Kidney (tissue), 14 donors: Measurements from ENCODE around the gene MEGF10. TPM values are rescaled to one million over a fixed set of nuclear protein-coding genes. Genes with fewer than 3 reads are reported as not detected.

ENCODE experiments used
- DNase-seq, 5 donors: peaks; one replicate each; pipeline ENCODE4 v3.0.0-alpha.2; 2013 to 2020
- FAIRE-seq: peaks from 2 replicates; lab custom pipeline; 2012; peaks lifted over from hg19 to GRCh38; lab: Jason Lieb, UNC
- H3K27ac ChIP-seq, 2 donors: one replicate each; pipeline ENCODE4 v1.7.0; 2013; ENCODE audit warnings: low read depth in 2 of 2, low read length in 2 of 2, inconsistent platforms in 1 of 2
- H3K27me3 ChIP-seq: one replicate; pipeline ENCODE4 v1.7.1; 2013; ENCODE audit warnings: low read length, inconsistent platforms; ENCODE audit not compliant: control insufficient read depth, insufficient read depth
- H3K36me3 ChIP-seq, 3 donors: one replicate each; pipeline versions ENCODE4 v1.7.0 to v1.7.1; 2013; ENCODE audit warnings: low read length in 3 of 3, control low read depth in 1 of 3, inconsistent platforms in 1 of 3; ENCODE audit not compliant: insufficient read depth in 3 of 3, control insufficient read depth in 2 of 3
- H3K4me1 ChIP-seq, 3 donors: one replicate each; pipeline versions ENCODE4 v1.7.0 to v1.7.1; 2013; ENCODE audit warnings: low read length in 3 of 3, inconsistent platforms in 1 of 3, low read depth in 1 of 3; ENCODE audit not compliant: control insufficient read depth in 2 of 3, insufficient read depth in 2 of 3
- H3K4me3 ChIP-seq, 3 donors: one replicate each; pipeline versions ENCODE4 v1.7.0 to v1.8.1; 2013; ENCODE audit warnings: low read length in 3 of 3, control low read depth in 1 of 3, inconsistent platforms in 1 of 3
- H3K9ac ChIP-seq, 3 donors: one replicate each; pipeline versions ENCODE4 v1.7.0 to v1.7.1; 2013; ENCODE audit warnings: low read length in 3 of 3, control low read depth in 1 of 3, inconsistent platforms in 1 of 3
- H3K9me3 ChIP-seq, 3 donors: one replicate each; pipeline versions ENCODE4 v1.7.0 to v1.7.1; 2013; ENCODE audit warnings: low read length in 3 of 3, control low read depth in 1 of 3, inconsistent platforms in 1 of 3; ENCODE audit not compliant: control insufficient read depth in 2 of 3, insufficient read depth in 1 of 3
- CTCF ChIP-seq: IDR thresholded peaks from 3 replicates; pipeline ENCODE4 v1.5.1; 2012; ENCODE audit warnings: mild to moderate bottlenecking, moderate library complexity, borderline replicate concordance; ENCODE audit not compliant: insufficient read depth; ENCODE audit errors: extremely low read depth
- intact Hi-C: fragments of 100-400 bp; cut with DNase I; formaldehyde crosslinking; loops from one replicate; pipeline ENCODE4 v1.11.1; 2022
- polyA plus RNA-seq: library from polyadenylated mRNA; stranded (reverse); fragments of 350-450 nt; fragmentation: Illumina TruSeq; extraction: RNeasy Lipid Tissue Mini Kit (QIAGEN cat#74804); gene quantifications from one replicate; pipeline ENCODE4 v1.2.3, GENCODE V29; 2014; ENCODE audit warnings: low read depth, low replicate concordance; ENCODE audit not compliant: insufficient read depth
- total RNA-seq: library from RNA; stranded (reverse); fragmentation: NEBNext Ultra II Directional; extraction: Animal tissue kit (Norgen Biotek cat#: 25700); gene quantifications from one replicate; pipeline ENCODE4 v1.2.1, GENCODE V29; 2021
- donor health status: control.
- donor health status: control.
- donor health status: control.
- donor health status: control.
- donor health status: control.
- donor health status: DM: yes; HTN: yes; CAD: no.
- donor health status: Normal renal cell carcinoma (clear cell type).

Gene MEGF10
- total and polyA plus RNA-seq, 2 donors from 2014 or later, result 0.09 to 0.25 TPM

- FAIRE-seq, result no peak
- no peak overlapping the region for H3K9ac ChIP-seq
- intact Hi-C loops, result no loop called here
Measured at GRCh38 chr5:127302509-127302908, 11.9 kb downstream of the MEGF10 start.

DNA sequence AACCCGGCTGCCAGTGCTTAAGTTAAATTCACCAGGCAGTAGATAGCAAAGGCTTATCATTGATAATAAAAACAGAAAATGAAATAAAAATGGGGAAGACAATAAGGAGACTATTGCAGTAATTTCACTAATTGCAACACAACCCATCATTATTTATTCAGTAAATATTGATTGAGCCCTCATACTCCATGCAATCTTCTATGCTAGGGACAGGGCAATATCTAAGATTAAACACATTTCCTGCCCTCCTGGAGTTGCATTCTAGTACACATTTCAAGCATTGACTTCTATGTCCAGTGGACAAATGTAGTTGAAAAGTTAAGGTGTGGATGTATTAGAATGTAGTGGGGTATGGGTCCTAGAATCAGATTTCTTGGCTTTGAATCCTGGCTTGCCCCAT is 12.8 kb downstream of the MEGF10 start:
- H3K36me3 ChIP-seq, result no peaks in the 10 kb centered on the region
- no peak overlapping the region for H3K27ac ChIP-seq
- no peaks in the 10 kb centered on the region for H3K9me3 ChIP-seq
- no peak overlapping the region for H3K9ac ChIP-seq
- no peak overlapping the region for H3K4me3 ChIP-seq
- DNase-seq, result no peak
- TF ChIP-seq CTCF, result no peak
- H3K27me3 ChIP-seq, result no peaks in the 10 kb centered on the region
- no peak for FAIRE-seq
- intact Hi-C loops, result no loop called here
- no peaks in the 10 kb centered on the region for H3K4me1 ChIP-seq

More at GRCh38 chr5:127302509-127302908, 11.9 kb downstream of the MEGF10 start:
- Histone ChIP-seq H3K27ac (no peak overlapping the region), H3K9me3 (no peaks in the 10 kb centered on the region), H3K36me3 (no peaks in the 10 kb centered on the region), H3K27me3 (no peaks in the 10 kb centered on the region), H3K4me1 (no peaks in the 10 kb centered on the region), H3K4me3 (no peak overlapping the region)
- DNase-seq, result no peak
- TF ChIP-seq CTCF, result no peak

GRCh38 chr5:127305493-127305892 is 14.9 kb downstream of the MEGF10 start:
- FAIRE-seq (no peak), DNase-seq (peak in 1 of 5 donors; percentile 21)
- no peak overlapping the region for H3K9ac ChIP-seq
- H3K4me3 ChIP-seq, result no peak overlapping the region
- TF ChIP-seq CTCF, result no peak
- H3K27ac ChIP-seq, result no peak overlapping the region
- H3K9me3 ChIP-seq, result no peaks in the 10 kb centered on the region
- no peaks in the 10 kb centered on the region for H3K27me3 ChIP-seq
- H3K36me3 ChIP-seq, result no peaks in the 10 kb centered on the region
- H3K4me1 ChIP-seq, result no peaks in the 10 kb centered on the region
- intact Hi-C loops, result no loop called here

DNA sequence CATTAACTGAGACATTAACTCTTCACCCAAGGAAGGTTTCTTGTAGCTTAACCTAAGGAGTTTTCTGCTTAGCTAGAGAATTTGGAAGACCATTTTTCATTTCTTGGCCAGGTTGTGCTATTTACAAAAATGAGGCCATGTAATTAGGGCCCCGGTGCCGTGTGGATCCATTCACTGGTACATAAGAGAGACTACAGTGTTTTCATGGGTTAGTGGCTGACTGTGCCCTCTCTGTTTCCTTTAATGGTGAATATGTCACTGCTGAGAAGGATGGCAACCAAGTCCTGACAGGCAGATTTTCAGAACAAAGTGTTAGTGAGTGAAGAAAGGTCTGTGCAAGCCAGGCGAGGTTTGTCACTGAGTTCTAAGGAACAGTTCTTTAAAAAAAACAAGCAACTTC is 15.4 kb downstream of the MEGF10 start:
- no peaks in the 10 kb centered on the region for H3K9me3 ChIP-seq
- DNase-seq (no peak), FAIRE-seq (no peak)
- no peaks in the 10 kb centered on the region for H3K4me1 ChIP-seq
- TF ChIP-seq CTCF, result no peak
- H3K27me3 ChIP-seq, result no peaks in the 10 kb centered on the region
- intact Hi-C loops, result no loop called here
- no peak overlapping the region for H3K27ac ChIP-seq
- H3K36me3 ChIP-seq, result no peaks in the 10 kb centered on the region
- no peak overlapping the region for H3K9ac ChIP-seq
- H3K4me3 ChIP-seq, result no peak overlapping the region
